Measurements from ENCODE around the gene TSPAN9.

The TSPAN9 gene

GRCh38 chr12:3114671-3115070, 37.5 kb downstream of the TSPAN9 start:
- Histone ChIP-seq H3K4me3 (ENCODE audit: low read length) (no peak overlapping the region), H3F3A (ENCODE audit: control insufficient read depth, insufficient read depth) (no peaks in the 10 kb centered on the region), H4K20me1 (ENCODE audit: control insufficient read depth, insufficient read depth, low read depth, low read length) (no peaks in the 10 kb centered on the region), H3K36me3 (ENCODE audit: control insufficient read depth, low read length) (no peaks in the 10 kb centered on the region), H3K27ac (ENCODE audit: low read depth, low read length) (no peak overlapping the region), H3K4me2 (ENCODE audit: low read length) (no peak overlapping the region), H3K79me2 (ENCODE audit: control insufficient read depth, low read length) (no peaks in the 10 kb centered on the region), H3K4me1 (ENCODE audit: control insufficient read depth, low read length) (no peaks in the 10 kb centered on the region), H3K9me3 (ENCODE audit: control insufficient read depth, insufficient read depth, low read length) (no peaks in the 10 kb centered on the region), H3K9me2 (replicated peaks; ENCODE audit: control insufficient read depth, low read length) (no peaks in the 10 kb centered on the region), H3K27me3 (ENCODE audit: control insufficient read depth, low read length) (no peaks in the 10 kb centered on the region; the same call in 1 of the 2 replicates)
- TF ChIP-seq EZH2phosphoT487 (IDR thresholded peaks at IDR 0.05; ENCODE audit: borderline replicate concordance, low read length) = no peak
- no peak for TF ChIP-seq CTCF (IDR thresholded peaks at IDR 0.05; ENCODE audit: low read depth, low read length, poor library complexity, severe bottlenecking)

- no peaks in the 10 kb centered on the region for H3K4me1 ChIP-seq (ENCODE audit: control insufficient read depth, low read length)
- H3K36me3 ChIP-seq (ENCODE audit: control insufficient read depth, low read length) = no peaks in the 10 kb centered on the region
- H3K9me2 ChIP-seq (replicated peaks; ENCODE audit: control insufficient read depth, low read length) = no peaks in the 10 kb centered on the region
- H4K20me1 ChIP-seq (ENCODE audit: control insufficient read depth, insufficient read depth, low read depth, low read length) = no peaks in the 10 kb centered on the region
- no peak overlapping the region for H3K4me3 ChIP-seq (ENCODE audit: low read length)
- H3F3A ChIP-seq (ENCODE audit: control insufficient read depth, insufficient read depth) = no peaks in the 10 kb centered on the region
- no peak overlapping the region for H3K4me2 ChIP-seq (ENCODE audit: low read length)
- TF ChIP-seq EZH2phosphoT487 (IDR thresholded peaks at IDR 0.05; ENCODE audit: borderline replicate concordance, low read length) (no peak), CTCF (IDR thresholded peaks at IDR 0.05; ENCODE audit: low read depth, low read length, poor library complexity, severe bottlenecking) (no peak)
- no peaks in the 10 kb centered on the region; the same call in 1 of the 2 replicates for H3K27me3 ChIP-seq (ENCODE audit: control insufficient read depth, low read length)
- no peak overlapping the region for H3K27ac ChIP-seq (ENCODE audit: low read depth, low read length)
- no peaks in the 10 kb centered on the region for H3K9me3 ChIP-seq (ENCODE audit: control insufficient read depth, insufficient read depth, low read length)
- no peaks in the 10 kb centered on the region for H3K79me2 ChIP-seq (ENCODE audit: control insufficient read depth, low read length)
These were observed 37.9 kb downstream of the TSPAN9 start for GRCh38 chr12:3115078-3115477.

- Histone ChIP-seq H3K27me3 (ENCODE audit: control insufficient read depth, low read length) (no peaks in the 10 kb centered on the region; the same call in 1 of the 2 replicates), H3K9me2 (replicated peaks; ENCODE audit: control insufficient read depth, low read length) (no peaks in the 10 kb centered on the region), H3K4me1 (ENCODE audit: control insufficient read depth, low read length) (no peaks in the 10 kb centered on the region), H3K79me2 (ENCODE audit: control insufficient read depth, low read length) (no peaks in the 10 kb centered on the region), H3K4me3 (ENCODE audit: low read length) (no peak overlapping the region), H3K9me3 (ENCODE audit: control insufficient read depth, insufficient read depth, low read length) (no peaks in the 10 kb centered on the region), H4K20me1 (ENCODE audit: control insufficient read depth, insufficient read depth, low read depth, low read length) (no peaks in the 10 kb centered on the region), H3K27ac (ENCODE audit: low read depth, low read length) (no peak overlapping the region), H3K4me2 (ENCODE audit: low read length) (no peak overlapping the region), H3F3A (ENCODE audit: control insufficient read depth, insufficient read depth) (no peaks in the 10 kb centered on the region), H3K36me3 (ENCODE audit: control insufficient read depth, low read length) (no peaks in the 10 kb centered on the region)
- TF ChIP-seq EZH2phosphoT487 (IDR thresholded peaks at IDR 0.05; ENCODE audit: borderline replicate concordance, low read length) (no peak), CTCF (IDR thresholded peaks at IDR 0.05; ENCODE audit: low read depth, low read length, poor library complexity, severe bottlenecking) (no peak)
These were observed 39.1 kb downstream of the TSPAN9 start for GRCh38 chr12:3116106-3116844.

Measured in DOHH2 (cell line).